ENCODE results near the gene MTHFD1L.

DNA sequence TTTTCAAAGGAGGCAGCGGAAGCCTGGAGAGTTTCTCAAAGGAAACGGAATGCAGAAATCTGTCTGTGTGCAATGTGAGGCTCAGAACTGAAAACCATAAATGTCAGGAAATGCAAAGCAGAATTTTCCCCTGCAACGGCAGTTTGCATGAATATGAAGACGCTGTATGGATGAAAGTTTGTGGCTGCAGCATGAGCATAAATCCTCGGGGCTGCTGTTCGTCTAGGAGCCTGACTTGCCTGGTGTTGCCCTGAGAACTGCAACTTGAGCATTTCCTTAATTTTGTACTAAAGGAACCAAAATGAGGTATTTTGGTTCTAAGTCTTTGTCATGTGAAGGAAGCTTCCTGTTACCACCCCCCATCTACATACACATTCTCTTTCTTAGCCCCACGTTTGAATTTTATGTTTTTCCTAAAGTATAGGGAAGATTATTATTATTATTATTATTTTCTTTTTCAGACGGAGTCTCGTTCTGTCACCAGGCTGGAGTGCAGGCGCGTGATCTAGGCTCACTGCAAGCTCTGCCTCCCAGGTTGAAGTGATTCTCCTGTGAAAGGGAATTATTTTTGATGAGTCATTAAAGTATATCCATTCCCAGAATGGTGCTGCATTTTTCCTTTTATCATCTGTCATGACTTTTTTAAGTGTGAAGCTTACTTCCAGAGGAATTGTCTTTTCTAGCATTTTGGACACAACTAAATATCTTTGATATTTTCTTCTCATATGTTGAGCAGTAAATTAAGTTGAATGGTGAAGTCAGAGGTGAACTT, 33.1 kb downstream of the MTHFD1L start:
- TF ChIP-seq ZNF274 (IDR thresholded peaks at IDR 0.05; ENCODE audit: low read depth, low read length) (no peak), SUZ12 (IDR thresholded peaks at IDR 0.05; ENCODE audit: extremely low read depth, insufficient read depth, insufficient read length) (no peak), YY1 (IDR thresholded peaks at IDR 0.05; ENCODE audit: insufficient read depth, insufficient read length) (no peak)

Data from NT2/D1 (cell line).